ENCODE data around the gene WHRN.
A peak's percentile ranks its signal among the peaks of the same experiment; 100 is the strongest.

WHRN gene

DNA sequence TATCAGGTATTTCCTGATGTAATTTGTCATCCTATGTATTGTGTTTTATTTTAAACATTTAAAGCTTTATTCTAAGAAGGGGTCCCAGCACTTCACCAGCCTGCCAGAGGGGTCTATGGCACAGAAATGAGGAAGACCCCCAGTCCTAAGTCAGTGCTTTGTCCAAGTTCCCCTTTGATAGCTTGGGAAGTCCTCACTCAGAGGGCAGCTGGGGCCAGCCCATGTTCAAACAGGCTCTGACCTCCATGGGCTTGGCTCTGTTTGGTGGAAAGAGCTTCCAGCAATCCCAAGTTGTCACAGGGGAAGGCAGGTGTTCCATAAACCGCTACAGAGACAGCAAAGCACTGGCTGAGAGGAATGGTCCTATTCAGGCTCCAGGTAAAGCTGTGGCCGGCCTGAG is 90.9 kb downstream of the WHRN start:
- DNase-seq: no peak

- DNase-seq: no peak
Observed at GRCh38 chr9:114413861-114414301, 91.4 kb downstream of the WHRN start.

DNA sequence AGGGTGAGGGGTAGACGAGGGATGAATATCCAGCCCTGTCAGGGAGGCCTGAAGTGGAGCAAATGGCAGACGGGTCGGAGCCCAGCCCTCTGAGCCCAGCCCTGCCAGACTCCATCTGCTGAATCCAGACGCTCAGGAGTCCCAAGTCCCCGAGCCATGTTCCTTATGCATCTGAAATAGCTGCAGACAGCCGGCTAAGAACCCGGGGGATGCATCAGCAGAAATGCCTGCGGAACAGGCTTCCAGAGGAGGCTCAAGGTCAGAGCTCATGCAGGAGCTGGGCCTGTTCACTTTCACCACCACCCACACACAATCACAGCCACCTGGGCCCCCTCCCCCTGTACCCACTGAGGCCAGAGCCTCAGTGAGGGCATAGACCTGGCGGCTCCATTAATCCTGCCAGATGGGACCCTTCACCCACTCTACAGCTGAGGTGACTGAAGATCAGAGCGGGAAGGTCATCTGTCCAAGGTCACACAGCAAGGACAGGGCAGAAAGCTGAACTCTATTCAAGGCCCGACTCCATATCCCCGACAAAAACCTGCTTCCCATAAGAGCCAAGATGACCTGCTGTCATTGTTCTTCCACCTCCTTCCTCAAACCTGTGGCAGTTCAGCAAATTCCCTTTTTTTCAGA is 93.1 kb downstream of the WHRN start:
- DNase-seq: no peak

DNA sequence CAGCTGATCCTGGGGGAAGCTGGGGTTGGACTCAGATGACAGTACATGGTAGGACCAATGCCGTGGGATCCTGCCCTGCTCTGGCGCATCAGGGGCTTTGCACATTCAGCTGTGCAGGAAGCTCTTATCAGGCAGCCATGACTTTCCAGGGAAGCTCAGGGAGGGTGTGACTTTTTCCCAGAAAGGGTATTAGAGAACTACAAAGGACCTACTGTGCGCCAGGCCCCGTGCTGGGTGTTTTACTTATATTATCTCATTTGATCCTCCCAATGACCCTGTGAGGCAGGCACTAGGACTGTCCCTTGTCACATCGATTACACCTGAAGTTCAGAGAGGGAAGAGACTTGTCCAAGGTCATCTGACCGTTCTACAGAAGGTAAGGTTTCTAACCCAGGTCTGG is 93.8 kb downstream of the WHRN start:
- no peak for DNase-seq

DNA sequence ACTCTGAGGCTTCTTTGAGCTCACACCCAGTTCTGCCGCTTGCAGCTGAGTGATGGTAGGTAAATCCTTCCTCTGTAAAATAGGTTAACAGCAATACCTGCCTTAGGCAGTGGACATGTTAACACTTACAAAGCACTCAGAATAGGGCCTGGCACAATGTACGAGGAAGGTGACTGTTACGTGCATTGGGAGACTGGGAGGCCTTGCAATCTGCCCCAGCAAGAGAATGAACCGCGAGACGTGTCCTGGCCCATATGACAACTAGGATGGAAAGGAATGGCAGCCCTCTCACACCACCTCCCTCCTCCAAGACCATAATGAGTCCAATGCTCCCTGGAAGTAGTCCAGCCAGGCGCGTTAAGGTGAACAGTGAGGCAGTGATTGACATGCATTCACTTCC is 94.4 kb downstream of the WHRN start:
- no peak for DNase-seq

GRCh38 chr9:114409842-114410241 is 95.4 kb downstream of the WHRN start:
- DNase-seq: no peak

GRCh38 chr9:114409103-114409780 is 96.0 kb downstream of the WHRN start:
- no peak for DNase-seq

DNA sequence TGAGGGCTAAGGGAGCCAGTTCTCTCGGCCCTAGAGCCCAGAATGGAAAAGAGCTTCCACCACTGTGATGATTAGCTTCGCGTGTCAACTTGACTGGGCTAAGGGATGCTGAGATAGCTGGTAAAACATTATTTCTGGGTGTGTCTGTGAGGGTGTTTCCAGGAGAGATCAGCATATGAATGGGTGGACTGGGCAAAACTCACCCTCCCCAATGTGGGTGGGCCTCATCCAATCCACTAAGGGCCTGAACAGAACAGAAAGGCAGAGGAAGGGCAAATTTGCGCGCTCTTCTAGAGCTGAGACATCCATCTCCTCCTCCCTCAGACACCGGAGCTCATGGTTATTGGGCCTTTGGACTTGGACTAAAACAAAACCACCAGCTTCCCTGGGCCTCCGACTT is 96.6 kb downstream of the WHRN start:
- no peak for DNase-seq

DNA sequence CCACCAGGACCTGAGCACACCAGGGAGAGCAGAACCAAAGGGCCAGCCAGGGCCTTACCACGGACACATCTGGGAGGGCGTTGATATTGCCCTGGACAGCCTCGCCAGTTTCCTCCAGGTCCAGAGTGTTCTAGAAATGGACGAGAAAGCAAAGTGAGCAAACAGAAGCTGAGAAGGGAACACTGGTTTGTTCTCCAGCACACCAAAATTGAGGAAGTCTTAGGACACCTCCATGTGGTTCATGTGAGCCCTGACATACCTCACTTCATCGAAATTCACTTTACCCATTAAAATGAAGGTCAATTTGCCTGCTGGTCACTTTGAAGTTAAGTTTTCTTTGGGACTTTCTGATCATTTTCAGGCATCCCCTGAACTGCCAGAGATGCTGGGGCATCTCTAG is 97.4 kb downstream of the WHRN start:
- no peak for DNase-seq

DNA sequence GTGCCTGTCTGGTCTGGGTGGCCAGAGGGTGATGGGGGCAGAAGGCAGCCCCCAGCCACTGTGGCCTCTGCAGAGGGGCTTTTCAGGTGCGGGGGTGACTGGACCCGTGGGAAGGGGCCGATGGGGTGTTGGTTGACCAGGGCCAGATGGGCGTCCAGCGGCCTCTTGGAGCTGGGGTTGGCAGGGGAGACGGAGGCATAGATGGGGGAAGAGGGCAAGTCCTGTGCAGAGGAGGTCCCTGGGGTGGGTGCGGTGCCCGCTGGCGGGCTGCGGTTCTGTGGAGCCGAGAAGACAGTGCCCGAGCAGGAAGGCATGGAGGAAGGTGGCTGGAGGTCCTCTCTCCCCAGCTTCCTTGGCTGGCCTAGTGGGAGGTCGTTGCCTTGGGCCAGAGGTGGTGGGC is 98.8 kb downstream of the WHRN start:
- DNase-seq: no peak

DNA sequence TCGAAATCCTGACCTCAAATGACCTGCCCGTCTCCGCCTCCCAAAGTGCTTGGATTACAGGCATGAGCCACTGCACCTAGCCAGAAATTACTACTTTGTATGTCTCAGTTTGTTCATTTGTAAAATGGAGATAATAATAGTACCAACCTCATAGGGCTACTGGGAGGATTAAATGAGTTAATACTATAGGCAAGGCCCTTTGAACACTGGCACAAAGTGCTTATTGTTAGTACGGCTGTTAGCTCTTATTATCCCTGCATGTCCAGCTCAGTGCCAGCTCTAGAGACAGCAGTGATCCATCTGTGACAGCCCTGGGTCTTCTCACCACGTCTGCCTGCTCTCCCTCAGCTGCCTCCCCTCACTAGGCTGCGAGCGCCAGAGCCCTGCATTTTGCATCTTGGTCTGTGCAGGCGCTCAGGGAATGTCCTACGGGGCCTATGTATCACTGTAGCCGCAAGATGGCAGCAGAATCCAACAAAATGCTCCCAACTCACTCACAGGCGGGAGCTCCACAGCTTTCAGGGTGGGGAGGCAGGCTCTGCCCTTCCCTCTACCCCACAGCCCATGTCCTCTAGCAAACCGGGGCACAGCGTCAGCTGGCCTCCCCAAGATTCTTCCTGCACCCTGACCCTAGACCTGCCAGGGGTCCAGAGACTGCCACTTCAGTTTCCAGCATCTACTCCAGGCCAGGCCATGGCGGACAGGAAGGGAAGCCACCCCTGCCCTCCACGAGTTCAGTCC is 99.8 kb downstream of the WHRN start:
- peak; percentile 74 for DNase-seq

DNA sequence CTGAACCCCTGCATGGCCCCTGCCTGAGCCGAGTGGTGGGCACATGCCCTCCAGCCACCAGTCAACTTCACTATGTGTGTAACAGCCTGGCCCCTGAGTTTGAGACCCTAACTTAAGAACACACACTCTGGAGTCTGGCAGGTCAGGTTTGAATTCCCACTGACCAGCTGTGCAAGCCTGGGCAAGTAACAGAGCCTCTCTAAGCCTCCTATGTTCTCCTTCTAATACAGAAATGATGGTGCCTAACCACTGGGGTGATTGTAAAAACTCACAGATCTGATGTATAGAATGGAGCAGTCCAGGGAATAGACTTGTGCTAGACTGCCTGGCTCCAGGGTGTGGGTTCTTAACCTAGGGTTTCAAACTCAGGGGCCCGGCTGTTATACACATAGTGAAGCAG is 100.7 kb downstream of the WHRN start:
- DNase-seq: no peak

- DNase-seq: no peak
Observed at GRCh38 chr9:114403153-114403756, 102.0 kb downstream of the WHRN start.

DNA sequence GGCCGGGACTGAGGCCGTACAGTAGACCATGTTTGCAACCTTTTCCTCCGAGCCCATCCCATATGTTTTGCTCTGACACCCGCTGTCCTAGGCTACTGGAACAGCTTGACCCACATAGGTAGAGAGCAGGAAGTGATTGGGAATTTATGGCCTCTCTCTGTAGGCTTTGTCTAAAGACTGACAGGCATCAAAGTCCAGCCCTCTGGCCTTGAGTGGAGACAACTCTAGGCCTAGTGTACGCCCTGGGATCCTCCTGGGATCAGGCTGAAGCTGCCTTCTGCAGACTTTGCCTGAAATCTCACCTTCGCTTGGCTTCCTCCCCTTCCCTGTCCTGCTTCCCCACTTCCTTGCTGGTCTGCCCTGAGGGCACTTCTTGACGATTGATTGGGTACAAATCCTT is 103.9 kb downstream of the WHRN start:
- no peak for DNase-seq

GRCh38 chr9:114400772-114401171 is 104.5 kb downstream of the WHRN start:
- DNase-seq: no peak

DNA sequence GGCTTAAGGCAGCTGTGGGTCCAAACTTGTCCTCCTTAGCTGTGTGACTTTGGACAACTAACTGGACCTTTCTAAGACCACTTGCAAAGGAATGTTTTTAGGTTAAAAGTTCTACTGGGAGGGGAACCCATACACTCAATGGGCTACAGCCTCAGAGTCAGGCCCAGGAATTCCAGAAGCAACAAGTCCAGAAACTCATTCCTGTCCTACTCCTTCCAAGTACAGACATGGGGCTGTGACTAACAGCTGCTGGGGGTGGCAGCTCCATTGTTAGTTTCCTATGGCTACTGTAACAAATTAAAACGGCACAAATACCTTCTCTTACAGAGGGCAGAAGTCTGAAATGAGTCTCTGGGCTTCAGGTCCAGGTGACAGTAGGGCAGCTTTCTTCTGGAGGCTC is 105.1 kb downstream of the WHRN start:
- DNase-seq: no peak

GRCh38 chr9:114399381-114399780 is 105.9 kb downstream of the WHRN start:
- no peak for DNase-seq

- DNase-seq: peak; percentile 97
Observed at GRCh38 chr9:114397848-114398605, 107.2 kb downstream of the WHRN start.

DNA sequence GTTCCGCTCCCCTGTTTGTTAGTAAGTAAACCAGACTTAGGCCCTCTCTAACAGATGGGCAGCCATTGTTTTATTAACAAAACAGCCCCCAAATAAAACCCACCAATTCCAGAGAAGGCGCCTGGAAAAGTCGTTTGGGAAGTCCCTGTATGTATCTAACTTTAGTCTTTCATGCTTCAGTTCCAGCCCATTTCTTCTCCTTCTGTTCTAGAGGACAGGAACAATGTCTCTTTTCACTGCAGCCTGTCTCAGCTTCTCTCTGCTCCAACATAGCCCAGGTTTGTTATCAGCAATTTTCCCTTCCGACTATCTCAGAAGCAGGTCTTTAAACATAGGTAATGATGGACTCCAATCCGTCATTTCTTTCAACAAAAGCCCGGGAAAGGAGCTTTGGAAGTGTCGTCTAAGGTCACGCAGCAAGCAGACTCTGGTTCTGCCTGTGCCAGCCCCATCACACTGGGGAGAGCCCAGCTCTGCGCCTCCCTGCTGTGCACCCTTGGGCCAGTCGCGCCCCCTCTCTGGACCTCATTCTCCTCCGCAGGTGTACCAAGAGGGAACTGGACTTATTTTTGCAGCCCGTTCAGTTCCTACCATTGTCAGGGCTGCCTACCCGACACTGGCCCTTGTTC is 107.9 kb downstream of the WHRN start:
- DNase-seq: no peak

- DNase-seq: no peak
Observed at GRCh38 chr9:114396558-114397218, 108.6 kb downstream of the WHRN start.

- DNase-seq: no peak
Observed at GRCh38 chr9:114395768-114396167, 109.5 kb downstream of the WHRN start.

- DNase-seq: no peak
Observed at GRCh38 chr9:114395334-114395617, 110.0 kb downstream of the WHRN start.
